Erythroblast (primary cell): ENCODE results near the gene IL13RA2.

ENCODE experiments used
- GATA1 ChIP-seq: IDR thresholded peaks from 2 replicates; pipeline ENCODE4 v1.6.1; 2011; ENCODE audit warnings: low read depth, mild to moderate bottlenecking, control low read depth, low read length, moderate library complexity
- POLR2A ChIP-seq: IDR thresholded peaks from 2 replicates; pipeline ENCODE4 v1.6.1; 2011; ENCODE audit warnings: mild to moderate bottlenecking, low read length

DNA sequence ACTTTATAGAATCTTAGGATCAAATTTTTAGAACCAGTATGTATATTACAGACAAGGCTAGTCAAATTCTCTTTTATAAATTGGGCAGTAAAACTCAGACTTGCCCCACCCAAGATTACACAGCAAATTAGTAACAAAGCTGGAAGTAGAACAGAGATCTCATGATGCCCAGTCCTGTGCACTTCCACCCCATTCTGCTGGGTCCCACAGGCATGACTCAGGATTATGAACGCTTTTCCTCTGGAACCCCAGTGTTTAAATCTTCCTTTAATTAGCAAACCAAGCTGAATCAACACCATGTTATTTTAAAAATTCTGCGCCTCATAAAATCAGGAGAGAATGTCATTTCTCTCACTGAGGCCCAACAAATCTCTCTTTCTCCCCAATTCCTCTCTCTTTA is 1.5 kb upstream of the IL13RA2 start:
- TF ChIP-seq POLR2A (no peak), GATA1 (no peak)
